ENCODE results near the gene PTPRN2.

PTPRN2 gene

GRCh38 chr7:157997471-157997870 is 590.2 kb downstream of the PTPRN2 start:
- WGBS (ENCODE audit: extremely low coverage, insufficient coverage, low lambda C conversion rate), result no CpG with 5 or more reads among the region's 5 CpGs
- no peak overlapping the region for H3K4ac ChIP-seq (ENCODE audit: low read depth, low read length)

GRCh38 chr7:157997080-157997440 is 590.6 kb downstream of the PTPRN2 start:
- no peak overlapping the region for H3K27ac ChIP-seq (ENCODE audit: low read depth, low read length)
- H2BK120ac ChIP-seq (ENCODE audit: low read depth, low read length), result no peak overlapping the region
- H3K56ac ChIP-seq (ENCODE audit: low read length), result no peak overlapping the region
- H3K4me3 ChIP-seq (ENCODE audit: low read length), result no peak overlapping the region
- no peak overlapping the region for H4K8ac ChIP-seq (ENCODE audit: low read depth, low read length)
- H3K4me1 ChIP-seq (ENCODE audit: control insufficient read depth, low read depth, low read length), result no peaks in the 10 kb centered on the region
- no peak overlapping the region for H3K9ac ChIP-seq (ENCODE audit: low read length)
- no CpG with 5 or more reads among the region's 8 CpGs for WGBS (ENCODE audit: extremely low coverage, insufficient coverage, low lambda C conversion rate)
- H3K27me3 ChIP-seq (ENCODE audit: insufficient read depth, low read length, poor library complexity), result no peaks in the 10 kb centered on the region
- no peaks in the 10 kb centered on the region for H3K79me1 ChIP-seq (ENCODE audit: low read length)
- no peak overlapping the region for H3K4me2 ChIP-seq (ENCODE audit: low read length)
- H2AK5ac ChIP-seq (ENCODE audit: low read length), result no peak overlapping the region
- DNase-seq, result no peak
- H3K18ac ChIP-seq (ENCODE audit: low read length), result no peak overlapping the region
- no peak overlapping the region for H2BK5ac ChIP-seq (ENCODE audit: low read length)
- no peak overlapping the region for H4K5ac ChIP-seq (ENCODE audit: low read length)
- H3K79me2 ChIP-seq (ENCODE audit: control insufficient read depth, insufficient read depth, low read length), result no peaks in the 10 kb centered on the region
- H3K4ac ChIP-seq (ENCODE audit: low read depth, low read length), result no peak overlapping the region
- no peak overlapping the region for H2BK15ac ChIP-seq (replicated peaks; ENCODE audit: low read depth)
- H3K36me3 ChIP-seq (ENCODE audit: control insufficient read depth, insufficient read depth, low read length), result no peaks in the 10 kb centered on the region
- H3K23ac ChIP-seq (ENCODE audit: low read length), result no peak overlapping the region

More at GRCh38 chr7:157997471-157997870, 590.2 kb downstream of the PTPRN2 start:
- no peaks in the 10 kb centered on the region for H3K79me2 ChIP-seq (ENCODE audit: control insufficient read depth, insufficient read depth, low read length)
- H2BK120ac ChIP-seq (ENCODE audit: low read depth, low read length), result no peak overlapping the region
- H3K18ac ChIP-seq (ENCODE audit: low read length), result no peak overlapping the region
- H3K27me3 ChIP-seq (ENCODE audit: insufficient read depth, low read length, poor library complexity), result no peaks in the 10 kb centered on the region
- H3K4me2 ChIP-seq (ENCODE audit: low read length), result no peak overlapping the region
- no peak overlapping the region for H3K4me3 ChIP-seq (ENCODE audit: low read length)
- H4K5ac ChIP-seq (ENCODE audit: low read length), result no peak overlapping the region
- H3K36me3 ChIP-seq (ENCODE audit: control insufficient read depth, insufficient read depth, low read length), result no peaks in the 10 kb centered on the region
- no peaks in the 10 kb centered on the region for H3K4me1 ChIP-seq (ENCODE audit: control insufficient read depth, low read depth, low read length)
- no peaks in the 10 kb centered on the region for H3K79me1 ChIP-seq (ENCODE audit: low read length)
- no peak overlapping the region for H2BK15ac ChIP-seq (replicated peaks; ENCODE audit: low read depth)
- no peak overlapping the region for H3K23ac ChIP-seq (ENCODE audit: low read length)
- H2AK5ac ChIP-seq (ENCODE audit: low read length), result no peak overlapping the region
- H3K56ac ChIP-seq (ENCODE audit: low read length), result no peak overlapping the region
- no peak overlapping the region for H3K9ac ChIP-seq (ENCODE audit: low read length)
- no peak overlapping the region for H2BK5ac ChIP-seq (ENCODE audit: low read length)
- no peak for DNase-seq
- H3K27ac ChIP-seq (ENCODE audit: low read depth, low read length), result no peak overlapping the region
- H4K8ac ChIP-seq (ENCODE audit: low read depth, low read length), result no peak overlapping the region

GRCh38 chr7:157996359-157997079 is 591.1 kb downstream of the PTPRN2 start:
- no peaks in the 10 kb centered on the region for H3K36me3 ChIP-seq (ENCODE audit: control insufficient read depth, insufficient read depth, low read length)
- H3K27ac ChIP-seq (ENCODE audit: low read depth, low read length), result no peak overlapping the region
- H3K4me3 ChIP-seq (ENCODE audit: low read length), result no peak overlapping the region
- no peaks in the 10 kb centered on the region for H3K27me3 ChIP-seq (ENCODE audit: insufficient read depth, low read length, poor library complexity)
- H3K56ac ChIP-seq (ENCODE audit: low read length), result no peak overlapping the region
- no peak overlapping the region for H3K9ac ChIP-seq (ENCODE audit: low read length)
- no peak overlapping the region for H2BK15ac ChIP-seq (replicated peaks; ENCODE audit: low read depth)
- H3K18ac ChIP-seq (ENCODE audit: low read length), result no peak overlapping the region
- no peak overlapping the region for H3K4ac ChIP-seq (ENCODE audit: low read depth, low read length)
- no CpG with 5 or more reads among the region's 16 CpGs for WGBS (ENCODE audit: extremely low coverage, insufficient coverage, low lambda C conversion rate)
- no peak overlapping the region for H4K8ac ChIP-seq (ENCODE audit: low read depth, low read length)
- H4K5ac ChIP-seq (ENCODE audit: low read length), result no peak overlapping the region
- H3K79me1 ChIP-seq (ENCODE audit: low read length), result no peaks in the 10 kb centered on the region
- no peak overlapping the region for H3K23ac ChIP-seq (ENCODE audit: low read length)
- H3K4me2 ChIP-seq (ENCODE audit: low read length), result no peak overlapping the region
- H2BK5ac ChIP-seq (ENCODE audit: low read length), result no peak overlapping the region
- H3K79me2 ChIP-seq (ENCODE audit: control insufficient read depth, insufficient read depth, low read length), result no peaks in the 10 kb centered on the region
- DNase-seq, result no peak
- H2BK120ac ChIP-seq (ENCODE audit: low read depth, low read length), result no peak overlapping the region
- no peak overlapping the region for H2AK5ac ChIP-seq (ENCODE audit: low read length)
- no peaks in the 10 kb centered on the region for H3K4me1 ChIP-seq (ENCODE audit: control insufficient read depth, low read depth, low read length)

- Histone ChIP-seq H3K79me1 (ENCODE audit: low read length) (no peaks in the 10 kb centered on the region), H3K27ac (ENCODE audit: low read depth, low read length) (no peak overlapping the region), H2BK15ac (replicated peaks; ENCODE audit: low read depth) (no peak overlapping the region), H3K36me3 (ENCODE audit: control insufficient read depth, insufficient read depth, low read length) (no peaks in the 10 kb centered on the region), H3K18ac (ENCODE audit: low read length) (no peak overlapping the region), H2BK120ac (ENCODE audit: low read depth, low read length) (no peak overlapping the region), H3K56ac (ENCODE audit: low read length) (no peak overlapping the region), H3K79me2 (ENCODE audit: control insufficient read depth, insufficient read depth, low read length) (no peaks in the 10 kb centered on the region), H3K27me3 (ENCODE audit: insufficient read depth, low read length, poor library complexity) (no peaks in the 10 kb centered on the region), H3K4me2 (ENCODE audit: low read length) (no peak overlapping the region), H4K5ac (ENCODE audit: low read length) (no peak overlapping the region), H3K4me3 (ENCODE audit: low read length) (no peak overlapping the region), H2AK5ac (ENCODE audit: low read length) (no peak overlapping the region), H4K8ac (ENCODE audit: low read depth, low read length) (no peak overlapping the region), H3K9ac (ENCODE audit: low read length) (no peak overlapping the region), H3K4me1 (ENCODE audit: control insufficient read depth, low read depth, low read length) (no peaks in the 10 kb centered on the region), H3K4ac (ENCODE audit: low read depth, low read length) (no peak overlapping the region), H2BK5ac (ENCODE audit: low read length) (no peak overlapping the region), H3K23ac (ENCODE audit: low read length) (no peak overlapping the region)
- no peak for DNase-seq
- WGBS (ENCODE audit: extremely low coverage, insufficient coverage, low lambda C conversion rate), result no CpG with 5 or more reads among the region's 6 CpGs
These were observed 591.8 kb downstream of the PTPRN2 start for GRCh38 chr7:157995815-157996214.

GRCh38 chr7:157994319-157994718 is 593.3 kb downstream of the PTPRN2 start:
- no peak overlapping the region for H3K4me2 ChIP-seq (ENCODE audit: low read length)
- H3K27ac ChIP-seq (ENCODE audit: low read depth, low read length), result no peak overlapping the region
- no peak overlapping the region for H3K56ac ChIP-seq (ENCODE audit: low read length)
- DNase-seq, result no peak
- no peak overlapping the region for H2BK5ac ChIP-seq (ENCODE audit: low read length)
- H2BK120ac ChIP-seq (ENCODE audit: low read depth, low read length), result no peak overlapping the region
- H3K9ac ChIP-seq (ENCODE audit: low read length), result no peak overlapping the region
- no peak overlapping the region for H4K8ac ChIP-seq (ENCODE audit: low read depth, low read length)
- no peak overlapping the region for H3K4ac ChIP-seq (ENCODE audit: low read depth, low read length)
- no peak overlapping the region for H3K23ac ChIP-seq (ENCODE audit: low read length)
- H3K4me3 ChIP-seq (ENCODE audit: low read length), result no peak overlapping the region
- H2AK5ac ChIP-seq (ENCODE audit: low read length), result no peak overlapping the region
- no peak overlapping the region for H2BK15ac ChIP-seq (replicated peaks; ENCODE audit: low read depth)
- no peak overlapping the region for H4K5ac ChIP-seq (ENCODE audit: low read length)
- no peak overlapping the region for H3K18ac ChIP-seq (ENCODE audit: low read length)
- no peaks in the 10 kb centered on the region for H3K79me1 ChIP-seq (ENCODE audit: low read length)
- H3K4me1 ChIP-seq (ENCODE audit: control insufficient read depth, low read depth, low read length), result no peaks in the 10 kb centered on the region
- no peaks in the 10 kb centered on the region for H3K27me3 ChIP-seq (ENCODE audit: insufficient read depth, low read length, poor library complexity)
- no peaks in the 10 kb centered on the region for H3K79me2 ChIP-seq (ENCODE audit: control insufficient read depth, insufficient read depth, low read length)
- no peaks in the 10 kb centered on the region for H3K36me3 ChIP-seq (ENCODE audit: control insufficient read depth, insufficient read depth, low read length)
- WGBS (ENCODE audit: extremely low coverage, insufficient coverage, low lambda C conversion rate), result no CpG with 5 or more reads among the region's 14 CpGs
